Measurements from ENCODE around the gene LRMDA.

LRMDA gene

DNA sequence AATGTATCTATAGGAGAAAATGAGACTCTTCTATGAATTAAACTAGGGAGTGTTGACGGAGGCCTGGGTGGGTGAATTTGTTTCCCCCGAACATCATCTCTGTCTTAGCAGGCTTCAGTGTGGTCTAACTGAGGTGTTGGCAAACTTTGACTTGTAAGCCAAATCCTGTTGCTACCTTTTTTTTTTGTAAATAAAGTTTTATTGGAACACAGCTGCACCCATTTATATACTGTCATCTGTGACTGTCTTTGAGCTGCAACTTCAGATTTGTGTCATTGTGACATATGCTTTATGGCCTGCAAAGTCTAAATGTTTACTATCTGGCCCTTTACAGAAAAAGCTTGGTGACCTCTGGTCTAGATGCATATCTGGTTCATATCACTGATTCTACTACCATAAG lies 455.9 kb downstream of the LRMDA start:
- Mint-ChIP-seq H3K4me3 (no peak overlapping the region), H3K4me1 (peaks cover 8% of the 10 kb centered on the region), H3K9me3 (no peaks in the 10 kb centered on the region), H3K27me3 (ENCODE audit: low read depth, poor library complexity) (no peaks in the 10 kb centered on the region), H3K36me3 (ENCODE audit: low read depth) (no peaks in the 10 kb centered on the region), H3K27ac (no peak overlapping the region)
- TF ChIP-seq CTCF (IDR thresholded peaks at IDR 0.05), result no peak
- no peak for DNase-seq

GRCh38 chr10:75887992-75888680 lies 456.7 kb downstream of the LRMDA start:
- DNase-seq, result no peak
- Mint-ChIP-seq H3K27me3 (ENCODE audit: low read depth, poor library complexity) (no peaks in the 10 kb centered on the region), H3K27ac (peak overlapping the region; percentile 61), H3K4me3 (no peak overlapping the region), H3K36me3 (ENCODE audit: low read depth) (no peaks in the 10 kb centered on the region), H3K9me3 (no peaks in the 10 kb centered on the region), H3K4me1 (peaks cover 8% of the 10 kb centered on the region)
- no peak for TF ChIP-seq CTCF (IDR thresholded peaks at IDR 0.05)

- Mint-ChIP-seq H3K27ac (no peak overlapping the region), H3K36me3 (ENCODE audit: low read depth) (no peaks in the 10 kb centered on the region), H3K4me3 (no peak overlapping the region), H3K9me3 (no peaks in the 10 kb centered on the region), H3K27me3 (ENCODE audit: low read depth, poor library complexity) (no peaks in the 10 kb centered on the region), H3K4me1 (peaks cover 8% of the 10 kb centered on the region)
- no peak for DNase-seq
- TF ChIP-seq CTCF (IDR thresholded peaks at IDR 0.05), result no peak
Measured at GRCh38 chr10:75889051-75889450, 457.6 kb downstream of the LRMDA start.

DNA sequence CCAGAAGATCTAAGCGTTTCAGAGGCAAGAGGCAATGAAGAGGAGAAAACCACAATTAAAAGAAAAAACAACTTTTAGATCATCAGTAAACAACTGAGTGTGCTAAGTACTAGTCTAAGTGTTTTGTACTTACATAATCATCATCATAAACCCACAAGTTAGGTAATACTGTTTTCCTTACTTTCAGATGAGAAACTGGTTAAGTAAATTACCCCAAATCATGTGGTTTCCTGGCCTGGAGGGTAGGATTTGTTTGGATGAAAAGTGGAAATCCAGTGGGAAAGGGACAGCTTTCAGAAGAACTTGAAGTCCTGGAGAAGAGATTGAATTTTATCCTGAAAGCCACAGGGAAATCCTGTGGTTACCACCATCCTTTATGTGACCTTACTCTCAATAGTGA lies 463.3 kb downstream of the LRMDA start:
- H3K4me1 Mint-ChIP-seq, result peaks cover 3% of the 10 kb centered on the region
- H3K36me3 Mint-ChIP-seq (ENCODE audit: low read depth), result no peaks in the 10 kb centered on the region
- no peaks in the 10 kb centered on the region for H3K27me3 Mint-ChIP-seq (ENCODE audit: low read depth, poor library complexity)
- DNase-seq, result no peak
- no peaks in the 10 kb centered on the region for H3K9me3 Mint-ChIP-seq
- TF ChIP-seq CTCF (IDR thresholded peaks at IDR 0.05), result no peak
- H3K27ac Mint-ChIP-seq, result no peak overlapping the region
- no peak overlapping the region for H3K4me3 Mint-ChIP-seq

DNA sequence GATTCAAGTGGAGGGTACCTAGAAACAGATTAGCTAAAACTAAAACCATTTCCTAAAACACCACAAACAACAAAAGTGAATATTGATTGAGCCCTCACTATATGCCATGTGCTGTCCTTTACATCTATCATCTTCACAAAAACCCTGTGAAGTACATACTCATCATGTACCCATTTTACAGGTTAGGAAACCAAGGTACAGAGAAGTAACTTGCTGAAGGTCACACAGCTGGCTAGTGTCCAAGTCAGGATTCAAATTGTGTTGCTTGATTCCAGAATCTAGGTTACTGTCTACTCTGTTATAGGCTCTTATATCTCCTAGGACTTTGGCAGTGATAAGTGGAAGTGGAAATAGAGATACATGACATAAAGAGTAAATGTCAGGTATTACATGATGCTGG lies 463.8 kb downstream of the LRMDA start:
- Mint-ChIP-seq H3K27ac (no peak overlapping the region), H3K4me3 (no peak overlapping the region), H3K36me3 (ENCODE audit: low read depth) (no peaks in the 10 kb centered on the region), H3K9me3 (no peaks in the 10 kb centered on the region), H3K4me1 (peaks cover 8% of the 10 kb centered on the region), H3K27me3 (ENCODE audit: low read depth, poor library complexity) (no peaks in the 10 kb centered on the region)
- TF ChIP-seq CTCF (IDR thresholded peaks at IDR 0.05), result no peak
- no peak for DNase-seq

DNA sequence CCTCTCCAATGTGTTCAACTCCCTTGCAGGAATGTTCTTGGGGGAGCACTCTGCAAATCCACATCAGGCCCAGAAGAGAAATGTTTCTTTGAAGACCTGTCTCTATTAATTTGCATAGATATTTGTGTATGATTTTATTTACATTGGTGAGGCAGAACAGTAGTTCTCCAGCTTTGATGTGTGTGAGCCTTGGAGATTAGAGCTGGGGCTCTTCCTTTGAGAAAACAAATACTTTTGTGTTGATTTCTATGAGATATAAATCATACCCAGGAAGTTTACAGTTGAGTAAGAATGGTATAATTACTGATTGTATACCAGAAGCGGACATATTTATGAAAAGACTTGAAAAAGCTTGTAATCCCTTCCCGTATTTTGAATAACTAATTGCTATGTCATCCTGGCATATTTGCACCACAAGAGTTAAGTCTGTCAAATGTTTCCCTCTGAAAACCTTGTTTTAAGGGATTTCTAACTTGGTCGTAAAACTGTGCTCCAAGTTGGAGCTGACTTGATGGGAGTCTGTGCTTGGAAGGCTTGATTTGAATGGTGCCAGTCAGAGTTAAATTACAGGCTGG lies 468.5 kb downstream of the LRMDA start:
- no peaks in the 10 kb centered on the region for H3K9me3 Mint-ChIP-seq
- no peak for DNase-seq
- H3K36me3 Mint-ChIP-seq (ENCODE audit: low read depth), result no peaks in the 10 kb centered on the region
- peaks cover 2% of the 10 kb centered on the region for H3K27me3 Mint-ChIP-seq (ENCODE audit: low read depth, poor library complexity)
- H3K4me3 Mint-ChIP-seq, result no peak overlapping the region
- no peak overlapping the region for H3K27ac Mint-ChIP-seq
- no peak for TF ChIP-seq CTCF (IDR thresholded peaks at IDR 0.05)
- H3K4me1 Mint-ChIP-seq, result peaks cover 50% of the 10 kb centered on the region

Data from nephron progenitor cell (in vitro differentiated cells).